Measurements from ENCODE around the gene OR52B4. TPM values are rescaled to one million over a fixed set of nuclear protein-coding genes. Genes with fewer than 3 reads are reported as not detected.
"Not testable (repeated sequence)": the region's sequence is repeated elsewhere in the genome, so short reads cannot be mapped to it uniquely, and the experiment has no call there.

Gene OR52B4
- total and polyA plus RNA-seq, 8 donors, result not detected

DNA sequence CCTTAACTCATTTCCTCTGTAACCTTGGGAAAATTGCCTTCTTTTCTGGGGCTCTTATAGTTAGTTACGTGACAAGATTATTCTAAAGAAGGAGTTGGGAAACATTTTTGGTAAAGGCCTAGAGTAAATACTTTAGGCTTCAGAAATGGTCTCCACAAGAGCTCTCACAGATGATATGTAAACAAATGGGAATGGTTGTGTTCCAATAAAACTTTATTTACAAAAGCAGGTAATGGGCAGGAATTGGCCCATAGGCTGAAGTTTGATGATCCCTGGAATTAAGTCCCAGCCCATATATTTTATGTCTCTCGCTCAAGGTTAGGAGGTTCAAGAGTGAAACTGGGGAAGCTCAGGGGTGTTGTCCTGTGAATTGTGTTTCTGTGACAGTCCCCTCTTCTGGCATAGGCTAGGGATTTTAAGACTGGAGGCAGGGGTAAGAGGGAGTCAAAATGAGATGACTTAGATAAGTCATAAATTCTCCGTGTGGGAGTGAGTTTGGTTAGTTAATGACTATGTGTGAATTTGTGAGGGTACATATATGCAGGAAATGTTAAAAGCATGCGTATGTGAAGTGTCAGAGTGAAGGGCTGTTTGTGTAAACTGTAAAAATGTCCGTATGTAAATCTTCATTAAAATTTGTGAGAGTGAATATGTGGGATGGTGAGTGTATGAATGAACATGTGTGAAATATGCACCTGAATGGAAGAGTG is 7.4 kb upstream of the OR52B4 start:
- TF ChIP-seq, protein P1, sequence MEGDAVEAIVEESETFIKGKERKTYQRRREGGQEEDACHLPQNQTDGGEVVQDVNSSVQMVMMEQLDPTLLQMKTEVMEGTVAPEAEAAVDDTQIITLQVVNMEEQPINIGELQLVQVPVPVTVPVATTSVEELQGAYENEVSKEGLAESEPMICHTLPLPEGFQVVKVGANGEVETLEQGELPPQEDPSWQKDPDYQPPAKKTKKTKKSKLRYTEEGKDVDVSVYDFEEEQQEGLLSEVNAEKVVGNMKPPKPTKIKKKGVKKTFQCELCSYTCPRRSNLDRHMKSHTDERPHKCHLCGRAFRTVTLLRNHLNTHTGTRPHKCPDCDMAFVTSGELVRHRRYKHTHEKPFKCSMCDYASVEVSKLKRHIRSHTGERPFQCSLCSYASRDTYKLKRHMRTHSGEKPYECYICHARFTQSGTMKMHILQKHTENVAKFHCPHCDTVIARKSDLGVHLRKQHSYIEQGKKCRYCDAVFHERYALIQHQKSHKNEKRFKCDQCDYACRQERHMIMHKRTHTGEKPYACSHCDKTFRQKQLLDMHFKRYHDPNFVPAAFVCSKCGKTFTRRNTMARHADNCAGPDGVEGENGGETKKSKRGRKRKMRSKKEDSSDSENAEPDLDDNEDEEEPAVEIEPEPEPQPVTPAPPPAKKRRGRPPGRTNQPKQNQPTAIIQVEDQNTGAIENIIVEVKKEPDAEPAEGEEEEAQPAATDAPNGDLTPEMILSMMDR (IDR thresholded peaks at IDR 0.05), result no peak
- TF ChIP-seq EP300 (IDR thresholded peaks at IDR 0.05) (no peak), POLR2AphosphoS5 (IDR thresholded peaks at IDR 0.05) (no peak), POLR2A (IDR thresholded peaks at IDR 0.05) (no peak)
- no peaks in the 10 kb centered on the region for H3K36me3 ChIP-seq
- H3K27me3 ChIP-seq, result no peaks in the 10 kb centered on the region
- no peaks in the 10 kb centered on the region for H3K9me3 ChIP-seq
- intact Hi-C loops (cut with DNase I; ENCODE audit: low total_unique reads), result no loop called here
- no peak for DNase-seq
- WGBS, 5 donors, result 72 to 84% (median 77%) methylated on average over 5 of the region's 5 CpGs
- no peak overlapping the region for H3K27ac ChIP-seq
- no peak overlapping the region for H3K4me3 ChIP-seq
- no peaks in the 10 kb centered on the region for H3K4me1 ChIP-seq

DNA sequence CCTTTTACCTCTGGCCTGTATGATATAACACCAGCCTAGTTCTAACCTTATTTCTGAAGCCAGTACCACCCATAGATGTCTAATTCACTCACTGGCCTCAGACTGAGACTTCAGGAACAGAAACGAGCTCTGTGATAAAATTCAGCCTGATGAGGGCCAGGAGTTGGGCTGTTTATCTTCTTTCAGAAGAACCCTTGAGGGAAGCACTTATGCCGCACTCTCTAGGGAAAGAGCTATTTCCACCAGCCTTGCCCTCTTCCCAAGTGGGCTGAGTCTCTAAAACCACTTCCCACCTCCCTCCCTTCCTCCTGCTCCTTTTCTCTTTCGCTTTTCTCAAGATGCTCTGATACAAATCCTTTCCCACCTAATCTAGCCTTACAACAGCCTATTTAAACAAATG is 2.0 kb upstream of the OR52B4 start:
- Histone ChIP-seq H3K27ac (no peak overlapping the region), H3K9me3 (no peaks in the 10 kb centered on the region), H3K27me3 (no peaks in the 10 kb centered on the region), H3K36me3 (no peaks in the 10 kb centered on the region), H3K4me3 (no peak overlapping the region), H3K4me1 (no peaks in the 10 kb centered on the region)
- DNase-seq, result no peak
- intact Hi-C loops (cut with DNase I; ENCODE audit: low total_unique reads), result no loop called here
- TF ChIP-seq EP300 (IDR thresholded peaks at IDR 0.05) (no peak), POLR2A (IDR thresholded peaks at IDR 0.05) (no peak), POLR2AphosphoS5 (IDR thresholded peaks at IDR 0.05) (no peak)
- TF ChIP-seq, protein P1 (IDR thresholded peaks at IDR 0.05), result no peak
- WGBS, 5 donors, result 62 to 79% (median 69%) methylated on average over 3 of the region's 3 CpGs

DNA sequence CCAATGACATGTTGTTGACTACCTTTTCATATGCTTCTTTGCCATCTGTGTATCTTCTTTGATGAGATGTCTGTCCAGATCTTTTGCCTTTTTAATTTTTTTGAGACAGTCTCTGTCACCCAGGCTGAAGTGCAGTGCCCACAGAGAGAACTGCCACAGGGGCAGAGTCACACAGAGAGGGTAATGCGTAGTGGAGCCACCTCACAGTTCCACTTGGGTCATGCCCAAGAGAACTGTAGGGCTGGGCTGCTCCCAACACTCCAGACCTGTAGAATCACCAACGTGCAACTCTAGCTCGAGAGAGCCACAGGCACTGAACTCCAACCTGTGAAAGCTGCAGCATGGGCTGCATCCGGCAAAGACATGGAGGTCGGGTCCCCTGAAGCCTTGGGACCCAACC is 20.0 kb downstream of the OR52B4 start:
- H3K4me1 ChIP-seq; intact Hi-C loops (cut with DNase I; ENCODE audit: low total_unique reads); H3K9me3 ChIP-seq; H3K4me3 ChIP-seq; H3K36me3 ChIP-seq; DNase-seq; H3K27ac ChIP-seq; H3K27me3 ChIP-seq: not testable (repeated sequence)
- 67 to 96% (median 84%) methylated on average over 1 of the region's 5 CpGs; no CpG with 5 or more reads in 1 of the 5 donors for WGBS, 5 donors

DNA sequence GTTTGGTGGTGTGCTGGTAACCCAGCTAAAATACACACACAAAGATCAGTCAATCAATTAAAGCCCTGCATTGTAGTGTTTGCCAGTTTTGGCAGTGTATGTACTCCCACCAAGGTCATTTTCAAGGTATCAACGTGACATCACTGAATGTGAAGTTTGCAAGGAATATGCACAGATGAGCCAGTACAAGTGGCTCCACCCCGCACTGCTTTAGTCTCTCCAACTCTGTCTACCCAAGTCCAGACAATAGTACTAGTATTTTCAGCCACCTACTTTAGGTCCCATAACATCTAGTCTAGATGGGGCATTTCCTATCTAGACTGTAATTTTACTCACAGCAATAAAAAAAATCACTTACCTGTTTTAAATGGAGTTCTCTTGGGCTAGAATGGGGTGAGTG is 22.8 kb downstream of the OR52B4 start:
- H3K4me3 ChIP-seq; H3K4me1 ChIP-seq; H3K36me3 ChIP-seq; H3K9me3 ChIP-seq; DNase-seq; H3K27me3 ChIP-seq; intact Hi-C loops (cut with DNase I; ENCODE audit: low total_unique reads); H3K27ac ChIP-seq: not testable (repeated sequence)
- 80 to 98% (median 86%) methylated on average over 1 to 2 of the region's 2 CpGs for WGBS, 5 donors

DNA sequence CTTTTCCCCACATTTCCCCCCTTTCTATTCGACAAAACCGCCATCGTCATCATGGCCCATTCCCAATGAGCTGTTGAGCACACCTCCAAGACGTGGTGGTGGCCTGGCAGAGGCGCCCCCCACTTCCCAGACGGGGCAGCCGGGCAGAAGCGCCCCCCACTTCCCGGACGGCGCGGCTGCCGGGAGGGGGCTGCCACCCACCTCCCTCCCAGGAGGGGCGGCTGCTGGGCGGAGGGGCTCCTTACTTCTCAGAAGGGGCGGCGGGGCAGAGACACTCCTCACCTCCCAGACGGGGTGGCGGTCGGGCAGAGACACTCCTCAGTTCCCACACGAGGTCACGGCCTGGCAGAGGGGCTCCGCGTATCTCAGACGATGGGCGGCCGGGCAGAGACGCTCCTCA is 33.8 kb downstream of the OR52B4 start:
- H3K4me1 ChIP-seq; H3K27me3 ChIP-seq; H3K27ac ChIP-seq; H3K4me3 ChIP-seq; intact Hi-C loops (cut with DNase I; ENCODE audit: low total_unique reads); H3K36me3 ChIP-seq; DNase-seq; H3K9me3 ChIP-seq: not testable (repeated sequence)
- WGBS, 5 donors, result 96 to 97% (median 96%) methylated on average over 13 to 24 of the region's 28 CpGs; no CpG with 5 or more reads in 1 of the 5 donors

Other genes starting within 250 kb of the OR52B4 start
- gene TRIM21, start 25.3 kb upstream of the OR52B4 start, total RNA-seq, result 10 to 100 TPM; 11.7 to 22.8 (median 15.2) TPM
- gene TRIM21, start 25.3 kb upstream of the OR52B4 start, polyA plus RNA-seq, result 10 to 100 TPM; 18.1 to 30.2 (median 25.8) TPM
- gene OR52K2, start 80.9 kb upstream of the OR52B4 start, total RNA-seq, result not detected
- not detected for gene OR52K2, start 80.9 kb upstream of the OR52B4 start, polyA plus RNA-seq
- gene OR52K1, start 114.3 kb upstream of the OR52B4 start, total RNA-seq, result not detected
- gene OR52K1, start 114.3 kb upstream of the OR52B4 start, polyA plus RNA-seq, result not detected
- not detected for gene OR52M1, start 176.8 kb upstream of the OR52B4 start, total RNA-seq
- not detected for gene OR52M1, start 176.8 kb upstream of the OR52B4 start, polyA plus RNA-seq
- not detected for gene OR52I2, start 213.4 kb upstream of the OR52B4 start, total RNA-seq
- gene OR52I2, start 213.4 kb upstream of the OR52B4 start, polyA plus RNA-seq, result not detected
- gene OR52I1, start 225.7 kb upstream of the OR52B4 start, total RNA-seq, result not detected
- not detected for gene OR52I1, start 225.7 kb upstream of the OR52B4 start, polyA plus RNA-seq
- 10 to 100 TPM in 3 of 5 donors, 1 to 10 TPM in 1, not detected in 1; 4.5 to 32.0 (median 16.8) TPM for gene TRIM68, start 239.8 kb upstream of the OR52B4 start, total RNA-seq
- 10 to 100 TPM in 1 of 3 donors, 1 to 10 TPM in 2; 6.5 to 12.1 (median 7.0) TPM for gene TRIM68, start 239.8 kb upstream of the OR52B4 start, polyA plus RNA-seq